Body of pancreas (tissue), 4 donors: ENCODE measurements around the gene FREY1.
A peak's percentile ranks its signal among the peaks of the same experiment; 100 is the strongest.

Experiments
- POLR2A ChIP-seq, 3 donors: fragments of 450-650 bp; IDR thresholded peaks; one replicate each; pipeline ENCODE4 v1.6.1; 2016; ENCODE audit warnings: antibody characterized with exemption in 3 of 3, mild to moderate bottlenecking in 2 of 3
- TF ChIP-seq, protein P1 (sequence below), 7 experiments: fragments of 450-650 bp in 4 of 7; fragments of 200-600 bp in 3 of 7; sonication (generic) in 3 of 7; IDR thresholded peaks; one replicate each; pipeline ENCODE4 v1.5.1; 2016 to 2019; ENCODE audit warnings: antibody characterized with exemption in 7 of 7

DNA sequence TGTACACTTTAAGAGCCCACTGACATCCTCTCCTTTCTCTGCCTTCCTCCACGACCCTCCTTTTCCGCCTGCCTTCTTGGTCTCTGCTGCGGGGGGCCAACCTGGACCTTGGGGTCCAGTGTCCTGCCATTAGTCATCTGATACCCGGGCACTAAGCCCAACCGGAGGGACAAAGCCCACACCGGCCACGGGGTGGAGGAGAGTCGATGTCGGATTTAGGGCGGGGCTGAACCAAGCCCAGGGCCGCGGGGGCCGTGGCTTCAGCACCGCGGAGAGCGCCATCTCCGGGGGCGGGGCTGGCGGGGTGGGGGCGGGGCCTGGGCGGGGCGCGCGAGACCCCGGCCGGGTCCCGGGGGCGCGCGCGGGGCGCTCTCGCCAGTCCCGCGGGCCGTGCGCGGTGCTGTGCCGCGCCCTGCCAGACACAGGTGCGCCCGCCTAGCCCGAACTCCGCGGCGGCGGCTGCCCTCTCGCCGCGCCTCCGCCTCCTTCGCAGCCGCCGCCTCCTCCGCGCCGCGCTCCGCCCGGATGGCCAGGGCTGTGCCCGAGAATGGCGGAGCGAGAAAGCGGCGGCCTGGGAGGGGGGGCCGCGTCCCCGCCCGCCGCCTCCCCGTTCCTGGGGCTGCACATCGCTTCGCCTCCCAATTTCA, 21.7 kb downstream of the FREY1 start, which contains the start of gene MAPK8IP1:
- TF ChIP-seq, protein P1, sequence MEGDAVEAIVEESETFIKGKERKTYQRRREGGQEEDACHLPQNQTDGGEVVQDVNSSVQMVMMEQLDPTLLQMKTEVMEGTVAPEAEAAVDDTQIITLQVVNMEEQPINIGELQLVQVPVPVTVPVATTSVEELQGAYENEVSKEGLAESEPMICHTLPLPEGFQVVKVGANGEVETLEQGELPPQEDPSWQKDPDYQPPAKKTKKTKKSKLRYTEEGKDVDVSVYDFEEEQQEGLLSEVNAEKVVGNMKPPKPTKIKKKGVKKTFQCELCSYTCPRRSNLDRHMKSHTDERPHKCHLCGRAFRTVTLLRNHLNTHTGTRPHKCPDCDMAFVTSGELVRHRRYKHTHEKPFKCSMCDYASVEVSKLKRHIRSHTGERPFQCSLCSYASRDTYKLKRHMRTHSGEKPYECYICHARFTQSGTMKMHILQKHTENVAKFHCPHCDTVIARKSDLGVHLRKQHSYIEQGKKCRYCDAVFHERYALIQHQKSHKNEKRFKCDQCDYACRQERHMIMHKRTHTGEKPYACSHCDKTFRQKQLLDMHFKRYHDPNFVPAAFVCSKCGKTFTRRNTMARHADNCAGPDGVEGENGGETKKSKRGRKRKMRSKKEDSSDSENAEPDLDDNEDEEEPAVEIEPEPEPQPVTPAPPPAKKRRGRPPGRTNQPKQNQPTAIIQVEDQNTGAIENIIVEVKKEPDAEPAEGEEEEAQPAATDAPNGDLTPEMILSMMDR (IDR thresholded peaks at IDR 0.05): peak in 3 of 7 experiments; percentile 10 to 25 (median 12)
- no peak for TF ChIP-seq POLR2A (IDR thresholded peaks at IDR 0.05)
